ENCODE data around the gene C9orf50.
"Not testable (repeated sequence)": the region's sequence is repeated elsewhere in the genome, so short reads cannot be mapped to it uniquely, and the experiment has no call there.

The C9orf50 gene, protein sequence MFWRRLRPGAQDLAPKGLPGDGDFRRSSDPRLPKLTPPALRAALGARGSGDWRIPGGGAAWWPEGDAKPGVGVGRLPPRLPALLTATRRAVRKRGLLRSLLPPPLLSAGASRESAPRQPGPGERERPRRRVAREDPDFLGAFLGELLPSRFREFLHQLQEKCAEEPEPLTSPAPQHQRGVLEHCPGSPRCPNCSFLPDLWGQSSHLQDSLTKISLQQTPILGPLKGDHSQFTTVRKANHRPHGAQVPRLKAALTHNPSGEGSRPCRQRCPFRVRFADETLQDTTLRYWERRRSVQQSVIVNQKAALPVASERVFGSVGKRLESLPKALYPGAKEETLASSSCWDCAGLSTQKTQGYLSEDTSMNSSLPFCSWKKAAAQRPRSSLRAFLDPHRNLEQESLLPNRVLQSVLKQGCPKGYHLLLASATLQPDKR

DNA sequence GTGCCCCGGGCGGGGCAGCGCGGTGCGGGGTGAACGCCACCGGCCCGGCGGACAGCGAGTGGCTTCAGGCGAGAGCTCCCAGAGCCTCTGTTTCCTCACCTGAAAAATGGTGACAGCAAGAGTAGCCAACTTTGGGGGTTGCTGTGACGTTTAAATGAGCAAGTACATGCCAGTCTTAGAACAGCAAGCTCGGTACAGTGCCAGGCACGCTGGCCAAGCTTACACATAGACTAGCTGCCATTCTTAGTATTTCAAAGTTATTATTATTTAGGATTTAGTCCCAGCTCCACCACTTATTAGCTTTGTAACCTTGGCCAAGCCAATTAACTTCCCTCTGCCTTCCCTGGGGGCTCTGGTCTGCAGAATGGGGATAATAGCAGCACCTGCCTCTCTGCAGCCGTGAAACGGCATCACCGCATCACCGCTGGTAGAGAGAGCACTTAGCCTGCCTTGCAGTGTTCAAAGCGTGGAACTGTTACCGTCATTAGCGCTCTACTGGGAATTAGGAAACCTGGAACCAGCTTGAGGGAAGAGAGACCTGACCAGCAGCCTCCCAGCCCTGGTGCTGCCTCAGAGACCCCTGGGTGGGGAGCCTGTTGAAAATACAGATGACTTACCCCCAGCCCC, at the start of gene C9orf50:
Gene C9orf50, minus strand, starts transcription at position 433 of the 627 bp plus-strand sequence. CDS start 527 bp downstream, outside the sequence.
- DNase-seq: no peak

DNA sequence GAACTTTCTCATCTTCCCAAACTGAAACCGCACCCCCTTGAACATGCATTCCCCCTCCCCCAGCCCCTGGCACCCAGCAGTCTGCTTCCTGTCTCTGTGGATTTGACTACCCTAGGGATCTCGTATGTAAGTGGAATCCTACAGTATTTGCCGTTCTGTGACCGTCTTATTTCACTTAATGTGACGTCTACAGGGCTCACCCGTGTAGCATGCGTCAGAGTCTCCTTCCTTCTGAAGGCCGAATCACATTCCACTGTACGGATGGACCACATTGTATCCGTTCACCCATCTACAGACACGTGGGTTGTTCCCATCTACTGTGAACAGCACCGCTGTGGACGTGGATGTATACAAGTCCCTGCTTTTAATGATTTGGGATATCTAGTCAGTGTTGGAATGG, 49.0 kb upstream of the C9orf50 start:
- no peak for DNase-seq

DNA sequence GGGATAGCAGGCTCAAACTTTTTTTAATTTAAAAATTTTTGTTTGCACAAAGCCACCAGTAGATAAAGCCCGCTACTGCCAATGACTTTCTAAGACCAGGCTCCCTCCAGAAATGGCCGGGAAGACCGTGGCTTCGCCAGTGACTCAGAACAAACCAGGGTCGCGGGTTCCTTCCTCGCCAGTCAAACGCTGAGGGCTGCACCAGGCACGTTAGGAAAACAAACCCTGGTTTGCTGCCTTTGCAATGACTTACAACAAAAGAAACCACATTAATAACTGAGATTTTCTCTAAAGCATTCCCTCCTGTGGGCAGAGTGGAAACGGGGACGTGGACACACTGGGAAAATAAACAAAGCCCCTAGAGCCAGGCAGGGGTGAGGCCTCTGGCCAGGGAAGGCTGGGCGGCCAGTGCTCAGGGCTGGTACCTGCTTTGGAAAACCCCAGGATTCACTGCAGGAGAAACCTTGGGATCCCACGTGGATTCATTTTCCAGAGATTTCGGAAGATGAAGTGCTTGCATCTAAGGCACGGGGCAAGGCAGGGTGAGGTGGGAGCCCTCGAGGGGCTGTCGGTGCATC, 48.3 kb upstream of the C9orf50 start:
- DNase-seq: no peak

DNA sequence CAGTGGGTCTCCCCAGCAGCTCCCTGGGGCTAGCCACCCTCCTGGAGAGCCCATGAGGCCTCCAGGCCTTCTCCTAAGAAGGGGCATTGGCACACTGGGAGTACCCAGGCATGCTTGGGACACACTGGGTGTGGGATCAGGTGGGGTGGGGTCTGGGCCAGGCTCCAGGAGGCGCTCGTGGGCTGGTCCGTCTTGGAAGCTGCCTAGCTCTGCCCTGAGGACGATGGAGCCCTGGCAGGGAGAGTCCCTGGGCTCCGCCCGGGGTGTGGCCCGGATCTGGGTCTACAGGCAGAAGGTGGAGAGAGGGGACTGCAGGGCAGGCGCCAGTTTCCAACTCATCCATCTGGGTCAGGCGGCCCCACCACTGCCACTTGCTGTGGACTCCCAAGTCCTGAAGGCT, 46.9 kb upstream of the C9orf50 start:
- DNase-seq: no peak

DNA sequence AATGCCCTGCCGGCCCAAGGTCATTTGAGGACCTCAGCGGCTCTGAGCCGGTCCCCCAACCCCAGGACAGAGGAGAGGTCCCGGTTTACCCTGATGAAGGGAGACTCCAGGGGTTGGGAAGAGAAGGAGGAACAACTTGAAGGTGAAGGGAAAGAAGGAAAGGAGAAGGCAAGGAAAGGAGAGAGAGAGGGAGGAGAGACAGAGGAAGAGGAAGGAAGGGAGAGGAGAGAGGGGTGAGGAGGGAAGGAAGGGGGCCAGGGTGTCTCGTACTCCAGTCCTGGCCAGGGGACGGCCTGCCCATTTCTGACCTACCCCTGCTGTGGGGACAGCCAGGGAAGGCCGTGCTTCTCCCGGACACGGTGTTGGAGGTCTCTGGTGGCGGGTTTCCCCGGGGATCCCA, 46.5 kb upstream of the C9orf50 start:
- DNase-seq: no peak

DNA sequence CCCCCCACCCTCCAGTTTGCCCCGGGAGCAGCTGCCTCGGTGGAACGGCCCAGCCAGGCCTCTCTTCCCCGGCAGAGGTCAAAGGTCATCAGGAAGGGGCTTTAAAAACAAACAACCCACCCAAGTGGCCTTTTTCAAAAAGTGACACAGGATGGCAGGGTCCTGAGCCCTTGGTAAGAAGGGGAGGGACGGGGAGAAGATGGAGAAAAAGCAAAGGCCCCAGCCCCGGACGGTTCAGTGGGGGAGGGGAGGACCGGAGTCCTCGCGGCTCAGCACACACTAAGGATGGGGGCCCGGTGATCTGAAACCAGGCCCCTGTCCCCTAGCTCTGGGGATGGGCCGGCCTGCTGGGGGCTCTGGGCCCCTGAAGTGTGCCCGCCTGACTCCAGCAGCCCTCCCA, 45.7 kb upstream of the C9orf50 start:
- DNase-seq: no peak

DNA sequence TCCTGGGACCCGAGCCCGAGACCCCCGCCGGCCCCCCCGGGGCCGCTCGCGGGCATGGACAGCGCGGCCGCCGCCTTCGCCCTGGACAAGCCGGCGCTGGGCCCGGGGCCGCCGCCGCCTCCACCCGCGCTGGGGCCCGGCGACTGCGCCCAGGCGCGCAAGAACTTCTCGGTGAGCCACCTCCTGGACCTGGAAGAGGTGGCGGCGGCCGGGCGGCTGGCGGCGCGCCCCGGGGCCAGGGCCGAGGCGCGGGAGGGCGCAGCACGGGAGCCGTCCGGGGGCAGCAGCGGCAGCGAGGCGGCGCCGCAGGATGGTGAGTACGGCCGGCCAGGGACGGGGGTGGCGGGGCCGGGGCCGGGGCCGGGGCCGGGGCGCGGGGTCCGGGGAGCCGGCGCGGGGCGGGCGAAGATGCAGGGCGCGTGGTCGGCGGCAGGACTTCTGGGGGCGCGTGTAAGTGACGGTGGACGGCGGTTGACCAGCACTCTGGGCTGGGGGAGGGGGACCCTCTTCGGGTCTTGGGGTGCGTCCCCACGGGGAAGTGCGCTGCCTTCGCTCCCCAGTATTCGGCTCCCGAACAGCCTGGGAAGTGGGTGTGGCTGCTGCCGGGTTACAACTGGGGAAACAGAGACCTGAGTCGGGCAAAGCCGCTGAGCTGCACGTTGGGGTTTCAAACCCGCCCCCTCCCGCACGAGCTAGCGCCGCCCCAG, 45.1 kb upstream of the C9orf50 start:
- no peak for DNase-seq

DNA sequence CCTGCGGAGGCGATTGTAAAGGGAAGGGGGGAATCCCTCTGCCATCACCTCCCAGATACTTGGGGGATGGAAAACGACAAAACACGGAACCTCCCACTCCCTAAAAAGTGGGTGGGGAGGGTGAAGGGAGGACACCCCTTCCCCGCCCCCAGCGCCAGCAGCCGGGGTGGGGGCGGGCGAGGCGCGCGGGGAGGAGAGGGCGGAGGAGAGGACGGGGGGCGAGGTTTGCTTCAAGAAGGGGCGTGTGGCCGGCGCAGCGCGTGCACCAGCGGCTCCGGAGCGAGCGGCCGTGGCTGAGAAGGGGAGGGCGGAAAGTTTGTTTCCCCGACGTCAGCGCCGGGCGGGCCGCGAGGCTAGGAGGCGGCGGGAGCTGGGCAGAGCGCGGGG, 44.5 kb upstream of the C9orf50 start, which contains the start of gene PRRX2:
Gene PRRX2, plus strand, starts transcription at position 259 of the 387 bp plus-strand sequence. CDS start 221 bp downstream, outside the sequence.
- DNase-seq: no peak

DNA sequence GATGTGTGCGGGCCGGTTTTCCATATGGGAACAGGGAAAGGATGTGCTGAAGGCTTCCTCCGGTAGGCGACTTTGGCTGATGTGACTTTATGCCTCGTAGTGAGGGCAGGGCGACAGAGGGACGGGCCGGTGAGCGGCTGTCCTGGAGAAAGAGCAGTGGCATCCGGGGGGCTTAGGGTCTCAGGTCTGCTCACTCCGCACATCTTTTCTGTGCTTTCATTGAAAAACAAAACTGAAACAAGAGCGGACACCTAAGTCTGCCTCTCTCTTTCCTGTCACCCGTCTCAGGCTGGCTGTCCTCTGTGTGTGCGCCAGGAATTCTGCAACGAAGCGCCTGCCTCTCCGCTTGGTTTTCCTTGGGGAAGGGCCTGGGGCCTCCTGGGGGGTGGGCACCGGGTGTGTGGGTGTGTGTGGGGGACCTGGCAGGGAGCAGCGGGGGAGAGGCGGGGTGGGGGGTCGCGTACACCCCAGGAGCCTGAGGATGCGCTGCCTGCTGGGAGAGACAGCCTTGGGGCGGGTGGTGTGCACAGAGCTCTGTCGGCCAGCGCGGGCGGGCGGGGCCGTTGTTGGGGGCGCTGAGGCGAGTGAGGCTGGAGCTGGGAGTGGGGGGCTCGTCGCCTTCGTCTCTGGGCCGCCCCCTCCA, 44.0 kb upstream of the C9orf50 start:
- no peak for DNase-seq

DNA sequence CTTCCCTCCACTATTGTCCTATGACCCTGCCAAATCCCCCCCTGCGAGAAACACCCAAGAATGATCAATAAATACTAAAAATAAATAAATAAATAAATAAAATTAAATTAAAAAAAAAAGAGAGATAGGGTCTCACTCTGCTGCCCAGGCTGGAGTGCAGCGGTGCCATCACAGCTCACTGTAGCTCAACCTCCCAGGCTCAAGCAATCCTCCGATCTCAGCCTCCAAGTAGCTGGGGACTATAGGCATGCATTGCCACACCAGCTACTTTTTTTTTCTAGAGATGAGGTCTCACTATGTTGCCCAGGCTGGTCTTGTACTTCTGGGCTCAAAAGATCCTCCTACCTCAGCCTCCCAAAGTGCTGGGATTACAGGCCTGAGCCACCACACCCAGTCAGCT, 41.3 kb upstream of the C9orf50 start:
- DNase-seq: not testable (repeated sequence)

DNA sequence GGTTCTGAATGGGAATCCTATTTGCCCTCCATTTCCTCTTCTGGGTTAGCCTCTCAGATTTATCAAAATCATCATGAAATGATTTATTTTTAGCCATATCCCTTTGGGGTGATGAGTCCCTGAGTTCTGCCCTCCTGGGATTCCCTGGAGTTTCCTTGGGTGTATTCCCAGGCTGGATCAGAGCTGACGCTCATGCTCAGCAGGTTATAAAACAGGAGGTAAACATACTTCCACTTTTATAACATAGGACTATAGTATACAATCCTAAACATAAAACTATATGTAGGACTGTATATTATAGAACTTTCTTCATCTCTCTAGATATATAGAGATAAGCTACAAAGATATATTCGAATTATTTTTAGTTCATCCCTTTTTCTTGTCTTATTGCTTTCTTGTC, 40.1 kb upstream of the C9orf50 start:
- no peak for DNase-seq

DNA sequence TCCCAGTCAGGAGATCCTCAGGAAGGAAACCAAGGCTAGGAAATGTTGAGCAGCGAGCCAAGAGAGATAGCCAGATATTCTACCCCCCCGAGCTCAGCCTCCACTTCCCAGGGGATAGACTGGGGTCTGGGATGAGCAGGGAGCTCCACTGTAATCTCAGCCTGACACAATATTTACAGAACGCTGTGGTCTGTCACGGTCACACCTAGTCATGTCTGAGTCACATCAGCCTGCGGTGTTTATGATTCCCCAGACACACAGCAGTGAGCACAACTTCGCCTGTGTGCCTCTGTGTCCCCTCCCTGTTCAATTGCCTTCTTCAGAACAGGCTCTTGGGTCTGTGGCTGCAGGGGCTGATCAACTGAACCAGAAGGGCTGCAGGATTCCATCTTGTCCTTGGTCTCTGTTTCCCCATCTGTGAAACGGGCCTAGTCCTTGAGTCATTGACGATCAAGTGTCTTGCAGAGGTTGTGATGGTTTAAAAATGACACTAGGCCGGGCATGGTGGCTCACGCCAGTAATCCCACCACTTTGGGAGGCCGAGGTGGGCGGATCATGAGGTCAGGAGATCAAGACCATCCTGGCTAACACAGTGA, 36.0 kb upstream of the C9orf50 start:
- DNase-seq: no peak

DNA sequence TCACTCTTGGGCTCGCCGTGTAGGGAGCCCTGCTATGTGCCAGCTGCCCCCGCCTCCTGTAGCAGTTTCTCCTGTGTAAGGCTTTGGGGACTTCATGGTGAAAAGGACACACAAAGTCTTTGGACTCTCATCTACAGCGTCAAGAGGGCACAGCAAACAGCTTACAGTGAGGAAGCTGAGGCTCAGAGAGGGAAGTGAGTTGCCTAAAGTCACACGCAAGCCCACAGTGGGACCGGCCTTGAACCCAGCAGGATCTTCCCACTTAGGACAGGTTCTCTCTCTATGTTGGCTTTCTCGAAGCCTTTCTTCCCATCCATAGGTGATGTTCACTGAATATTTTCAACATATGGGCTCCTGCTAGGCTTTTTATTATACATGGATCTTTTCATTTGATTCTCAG, 34.8 kb upstream of the C9orf50 start:
- no peak for DNase-seq

DNA sequence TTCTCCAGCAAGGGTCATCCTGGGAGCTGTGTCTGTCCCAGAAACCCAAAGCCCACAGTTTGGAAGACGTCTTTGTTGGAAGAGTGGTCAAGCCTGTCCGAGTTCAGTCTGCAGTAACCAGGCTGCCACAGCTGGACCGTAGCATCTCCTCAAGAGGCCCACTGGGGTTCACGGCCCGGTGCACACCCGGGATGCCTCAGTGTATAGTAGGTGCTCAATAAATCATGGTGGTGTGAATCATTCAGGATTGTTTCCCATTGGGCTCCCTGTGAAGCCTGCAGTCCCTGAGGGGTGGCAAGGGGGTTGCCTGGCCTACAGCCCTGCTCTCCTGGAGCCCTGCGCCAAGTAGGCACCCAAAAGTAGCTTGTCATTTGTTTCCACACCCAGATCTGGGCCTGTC, 34.3 kb upstream of the C9orf50 start:
- DNase-seq: no peak

DNA sequence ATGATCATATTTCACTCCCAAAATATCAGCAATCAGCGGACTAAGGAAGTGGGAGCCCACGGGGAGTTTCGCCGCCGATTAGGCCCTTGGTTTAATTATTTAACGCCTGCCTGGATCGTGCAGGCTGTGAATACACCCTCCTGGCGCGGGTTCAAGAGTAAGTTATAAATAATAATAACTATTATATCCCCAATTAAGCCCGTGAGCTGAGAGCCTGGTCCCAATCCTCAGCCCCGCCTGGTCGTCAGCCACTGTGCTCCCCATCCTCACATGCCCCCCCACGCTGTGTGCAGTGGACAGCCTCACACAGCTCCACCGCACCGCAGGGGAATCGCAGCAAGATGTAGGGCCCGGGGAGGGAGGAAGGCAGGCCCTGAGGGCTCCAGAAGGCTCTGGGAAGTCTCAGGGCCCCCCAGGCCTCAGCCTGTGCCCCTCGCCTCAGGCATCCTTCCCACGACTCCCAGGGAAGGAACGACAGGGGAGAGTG, 33.7 kb upstream of the C9orf50 start:
- no peak for DNase-seq

DNA sequence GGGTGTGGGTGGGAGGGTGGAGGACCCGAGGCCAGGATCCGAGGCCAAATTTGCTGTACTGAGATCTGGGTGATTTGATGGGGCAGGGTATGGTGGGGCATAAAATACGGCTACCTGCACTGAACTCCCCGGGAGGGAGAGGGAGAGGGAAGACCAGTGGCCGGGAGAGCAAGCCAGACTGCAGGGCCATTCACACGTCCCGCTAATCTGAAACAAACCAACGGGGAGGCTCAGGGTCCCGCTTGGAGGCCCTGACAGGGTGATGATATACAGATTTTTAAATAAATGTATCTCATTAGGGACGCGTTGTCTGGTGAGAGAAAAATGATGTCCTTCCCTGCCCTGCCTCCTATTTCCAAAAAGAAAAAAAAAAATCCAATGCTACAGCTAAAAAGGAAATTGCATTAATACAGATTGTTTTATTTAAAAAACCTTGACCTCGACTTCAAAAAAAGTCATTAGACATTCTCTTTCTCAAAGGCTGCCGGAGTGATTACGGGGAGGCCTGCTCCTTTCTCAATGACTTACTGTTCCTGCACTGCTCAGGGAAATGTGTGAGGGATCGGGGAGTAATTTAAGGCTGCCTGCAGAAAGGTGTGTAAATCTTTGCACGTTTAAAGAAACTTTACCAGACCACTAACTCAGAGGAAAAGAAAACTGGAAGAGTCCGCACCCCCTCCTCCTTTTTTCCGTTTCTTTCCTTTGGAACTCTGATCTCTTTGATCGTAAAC, 33.1 kb upstream of the C9orf50 start:
- no peak for DNase-seq

DNA sequence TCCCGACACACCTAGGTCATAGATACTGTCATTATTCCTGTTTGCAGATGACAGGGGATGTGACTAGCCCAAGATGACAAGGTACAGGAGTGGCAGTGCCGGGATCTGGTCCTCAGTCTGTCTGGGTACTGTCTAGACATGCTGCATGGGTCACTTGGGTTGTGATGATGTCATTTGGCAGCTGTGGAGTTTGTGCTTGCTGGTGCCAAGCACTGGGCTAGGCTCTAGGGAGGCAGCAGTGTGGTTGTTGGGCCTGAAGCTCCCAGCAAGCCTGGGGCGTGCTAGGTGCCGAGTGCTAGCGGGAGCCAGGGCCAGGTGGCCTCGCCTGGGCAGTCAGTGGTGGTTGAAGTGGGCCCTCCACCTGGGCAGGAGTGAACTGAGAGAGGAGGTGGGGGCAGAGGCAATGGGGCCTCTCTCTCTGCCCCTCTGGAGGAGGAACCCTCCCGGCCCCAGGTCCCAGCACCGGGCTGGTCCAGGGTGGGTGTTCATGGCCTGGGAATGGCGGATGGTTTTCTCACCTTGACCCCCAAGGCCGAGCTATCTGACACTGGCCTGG, 29.9 kb upstream of the C9orf50 start:
- DNase-seq: no peak

DNA sequence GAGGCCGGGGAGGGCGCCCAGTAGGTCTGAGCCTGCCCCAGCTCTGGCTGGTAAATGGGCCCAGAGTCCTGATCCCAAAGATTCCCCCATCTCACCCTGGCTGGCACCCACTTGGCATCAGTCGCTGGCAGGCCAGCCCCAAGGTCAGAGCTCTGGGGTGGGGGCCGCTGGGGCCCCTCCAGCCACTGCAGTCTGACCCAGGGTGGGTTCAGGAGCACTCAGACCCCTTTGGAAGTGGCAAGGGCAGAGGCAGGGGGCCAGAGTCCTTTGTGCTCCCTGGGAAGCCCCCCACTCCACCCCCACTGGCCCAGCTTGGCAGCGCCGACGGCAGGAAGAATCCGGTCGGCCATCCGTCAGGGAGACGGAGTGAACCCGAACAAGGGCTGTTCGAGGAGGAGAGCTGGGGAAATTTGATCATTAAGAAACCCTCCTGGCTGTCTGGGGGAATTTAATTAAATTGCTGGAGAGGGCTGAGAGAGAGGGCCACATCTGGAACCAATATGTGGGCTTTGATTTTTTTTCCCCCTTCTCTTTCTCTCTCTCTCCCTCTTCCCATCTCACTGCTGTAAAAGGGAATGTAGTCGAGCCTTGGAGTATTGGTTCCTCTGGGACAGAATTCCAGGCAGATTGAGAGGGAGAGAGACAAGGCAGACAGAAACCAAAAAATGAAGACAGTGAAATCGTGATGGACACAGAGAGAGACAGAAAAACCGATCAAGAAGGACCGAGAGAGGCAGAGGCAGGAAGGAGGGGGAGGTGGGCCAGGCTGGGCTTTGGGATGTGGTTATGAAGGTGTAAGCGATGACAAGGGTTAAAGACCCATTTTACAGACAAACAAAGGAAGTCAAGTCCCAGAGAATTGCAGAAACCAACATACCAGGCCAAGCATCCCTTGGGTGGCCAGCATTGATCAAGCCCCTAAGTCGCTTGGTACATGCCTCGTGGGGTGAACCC, 29.1 kb upstream of the C9orf50 start:
- DNase-seq: no peak

DNA sequence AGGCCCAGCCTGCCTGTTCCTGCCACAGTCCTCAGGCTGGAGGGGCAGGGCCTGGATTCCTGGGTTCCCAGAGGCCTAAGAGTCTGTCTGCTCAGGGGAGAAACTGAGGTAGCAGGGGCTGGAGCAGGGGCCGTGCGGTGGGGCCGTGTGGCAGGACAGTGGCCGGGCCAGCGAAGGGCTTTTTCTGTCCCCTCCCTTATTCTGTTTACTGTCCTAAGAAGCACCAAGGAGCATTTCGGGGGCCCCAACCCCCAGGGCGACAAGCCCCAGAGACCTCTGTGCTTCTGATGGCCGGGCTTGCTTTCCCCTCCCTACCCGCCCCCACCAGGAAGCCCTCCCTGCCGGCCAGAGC, 27.8 kb upstream of the C9orf50 start:
- no peak for DNase-seq

DNA sequence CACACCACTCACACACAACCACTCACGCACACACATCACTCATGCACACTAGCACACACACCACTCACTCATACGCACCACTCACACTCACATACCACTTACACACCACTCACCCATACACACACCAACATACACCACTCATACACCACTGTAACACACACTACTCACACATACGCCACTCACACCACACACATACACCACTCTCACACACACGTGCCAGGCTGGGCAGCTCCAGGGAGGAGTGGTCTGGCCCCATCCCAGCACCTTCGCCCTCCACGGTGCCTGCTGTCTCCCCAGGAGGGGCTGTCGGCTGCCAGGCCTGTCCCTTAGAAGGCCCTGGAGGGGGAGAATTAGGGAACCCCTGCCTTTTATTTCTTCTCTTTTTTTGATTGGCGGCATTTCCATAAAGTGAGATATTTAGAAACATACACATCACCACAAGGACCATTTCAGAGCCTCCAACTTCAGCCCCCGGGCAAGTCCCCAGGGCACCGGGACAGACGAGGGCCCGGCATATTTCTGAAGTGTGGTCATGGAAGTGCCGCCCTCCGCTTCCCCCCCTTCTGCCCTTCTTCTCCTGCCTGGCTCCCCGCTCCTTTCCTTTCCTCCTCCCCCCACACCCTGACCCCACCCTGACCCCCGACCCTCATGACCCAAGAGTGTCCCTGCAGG, 27.3 kb upstream of the C9orf50 start:
- no peak for DNase-seq

All from NCI-H2029 (cell line).